Activated naive CD8-positive, alpha-beta T cell treated with anti-CD3 and anti-CD28 coated beads for 36 hours (primary cell): Measurements from ENCODE around the gene IFNA21. TPM values are rescaled to one million over a fixed set of nuclear protein-coding genes. Genes with fewer than 3 reads are reported as not detected.
"Not testable (repeated sequence)": the region's sequence is repeated elsewhere in the genome, so short reads cannot be mapped to it uniquely, and the experiment has no call there.

Experiments used
- DNase-seq: peaks from one replicate; pipeline ENCODE4 v3.0.0; 2021
- H3K27ac Mint-ChIP-seq: one replicate; pipeline ENCODE4 v1.8.0; 2022; ENCODE audit warnings: mild to moderate bottlenecking, moderate library complexity, mixed read lengths
- H3K27me3 Mint-ChIP-seq: one replicate; pipeline ENCODE4 v1.8.0; 2022; ENCODE audit warnings: mild to moderate bottlenecking, mixed read lengths
- H3K36me3 Mint-ChIP-seq: one replicate; pipeline ENCODE4 v1.8.0; 2021; ENCODE audit warnings: mild to moderate bottlenecking, mixed read lengths
- H3K4me1 Mint-ChIP-seq: one replicate; pipeline ENCODE4 v1.8.0; 2021; ENCODE audit warnings: mixed read lengths
- H3K4me3 Mint-ChIP-seq: one replicate; pipeline ENCODE4 v1.8.0; 2022; ENCODE audit warnings: mild to moderate bottlenecking, moderate library complexity, mixed read lengths
- H3K9me3 Mint-ChIP-seq: one replicate; pipeline ENCODE4 v1.8.0; 2022; ENCODE audit warnings: mixed read lengths
- total RNA-seq, 2 experiments: library from RNA; stranded (reverse); gene quantifications; one replicate each; pipeline ENCODE4 v1.2.3, GENCODE V29; 2021

IFNA21 gene
- total RNA-seq, 2 experiments from 2014 or later = not detected

- Mint-ChIP-seq H3K4me3 (no peak overlapping the region), H3K9me3 (peaks cover 2% of the 10 kb centered on the region), H3K27me3 (no peaks in the 10 kb centered on the region), H3K4me1 (peaks cover 20% of the 10 kb centered on the region), H3K36me3 (no peaks in the 10 kb centered on the region), H3K27ac (no peak overlapping the region)
- DNase-seq = no peak
Measured at GRCh38 chr9:21165516-21165915, 944 bp downstream of the IFNA21 start.

DNA sequence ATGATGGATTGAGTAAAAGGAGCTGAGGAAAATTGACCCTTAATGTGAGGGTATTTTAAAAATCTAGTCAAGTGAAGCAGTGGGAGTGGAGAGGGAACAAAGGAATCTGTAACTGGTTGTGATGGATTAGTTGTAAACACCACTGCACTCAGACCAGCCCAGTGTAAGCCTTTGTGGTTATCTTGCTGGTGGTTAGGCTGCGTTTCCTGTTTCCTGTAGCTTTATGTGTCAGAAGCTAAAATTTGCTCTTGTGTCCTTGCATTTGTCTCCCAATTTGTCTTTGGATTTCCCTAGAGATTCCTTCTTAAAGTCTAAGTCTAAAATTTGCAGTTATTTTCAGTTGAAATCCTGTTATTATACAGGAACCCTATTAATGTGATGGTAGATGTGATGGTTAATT lies 6.3 kb downstream of the IFNA21 start:
- H3K4me3 Mint-ChIP-seq = peak overlapping the region; percentile 18
- no peaks in the 10 kb centered on the region for H3K27me3 Mint-ChIP-seq
- H3K9me3 Mint-ChIP-seq = peaks cover 5% of the 10 kb centered on the region
- H3K4me1 Mint-ChIP-seq = peaks cover 24% of the 10 kb centered on the region
- no peaks in the 10 kb centered on the region for H3K36me3 Mint-ChIP-seq
- DNase-seq = peak; percentile 21
- no peak overlapping the region for H3K27ac Mint-ChIP-seq

GRCh38 chr9:21155501-21155900 lies 11.0 kb downstream of the IFNA21 start:
- no peak overlapping the region for H3K4me3 Mint-ChIP-seq
- H3K9me3 Mint-ChIP-seq = peaks cover 3% of the 10 kb centered on the region
- DNase-seq = no peak
- no peak overlapping the region for H3K27ac Mint-ChIP-seq
- H3K27me3 Mint-ChIP-seq = no peaks in the 10 kb centered on the region
- no peaks in the 10 kb centered on the region for H3K36me3 Mint-ChIP-seq
- peaks cover 13% of the 10 kb centered on the region for H3K4me1 Mint-ChIP-seq

- Mint-ChIP-seq H3K27ac (no peak overlapping the region), H3K4me1 (peaks cover 7% of the 10 kb centered on the region), H3K36me3 (no peaks in the 10 kb centered on the region), H3K4me3 (no peak overlapping the region), H3K9me3 (peaks cover 4% of the 10 kb centered on the region), H3K27me3 (no peaks in the 10 kb centered on the region)
- no peak for DNase-seq
Measured at GRCh38 chr9:21154018-21154608, 12.3 kb downstream of the IFNA21 start.

- H3K9me3 Mint-ChIP-seq = peaks cover 8% of the 10 kb centered on the region
- H3K4me1 Mint-ChIP-seq = peaks cover 7% of the 10 kb centered on the region
- H3K36me3 Mint-ChIP-seq = peaks cover under 1% of the 10 kb centered on the region
- no peak for DNase-seq
- H3K27ac Mint-ChIP-seq = no peak overlapping the region
- H3K4me3 Mint-ChIP-seq = no peak overlapping the region
- H3K27me3 Mint-ChIP-seq = no peaks in the 10 kb centered on the region
Measured at GRCh38 chr9:21153336-21154017, 13.0 kb downstream of the IFNA21 start.

- no peaks in the 10 kb centered on the region for H3K27me3 Mint-ChIP-seq
- peak overlapping the region; percentile 44 for H3K27ac Mint-ChIP-seq
- peaks cover 7% of the 10 kb centered on the region for H3K36me3 Mint-ChIP-seq
- no peak for DNase-seq
- H3K4me3 Mint-ChIP-seq = no peak overlapping the region
- H3K9me3 Mint-ChIP-seq = peaks cover 25% of the 10 kb centered on the region
- H3K4me1 Mint-ChIP-seq = peaks cover 20% of the 10 kb centered on the region
Measured at GRCh38 chr9:21144603-21145002, 21.9 kb downstream of the IFNA21 start.

DNA sequence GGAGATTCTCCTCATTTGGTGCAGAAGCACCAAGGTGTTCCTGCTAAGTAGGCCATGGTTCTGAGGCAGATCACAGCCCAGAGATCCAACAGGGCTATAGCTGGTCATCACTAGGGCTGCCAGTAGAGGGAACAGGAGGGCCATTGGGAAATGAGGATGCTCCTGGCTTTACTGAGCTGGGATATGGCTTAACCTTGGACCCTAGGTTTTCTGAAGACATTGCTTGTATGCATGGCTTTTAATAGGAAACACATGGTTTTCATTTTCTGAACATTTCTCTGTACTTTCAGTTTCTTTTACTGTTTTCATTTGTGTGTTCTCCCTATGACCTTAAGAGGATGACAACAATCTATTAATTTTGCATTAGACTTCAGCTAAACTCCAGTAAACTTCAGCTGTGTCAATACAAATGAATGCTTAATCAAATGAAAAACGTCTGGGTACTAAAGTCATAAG lies 25.0 kb downstream of the IFNA21 start, which contains the start of gene IFNW1:
Gene IFNW1, minus strand, starts transcription at position 406 of the 456 bp plus-strand sequence. Its CDS starts 262 bp downstream, at position 144.
- Mint-ChIP-seq H3K27me3 (no peaks in the 10 kb centered on the region), H3K4me1 (peaks cover 20% of the 10 kb centered on the region), H3K36me3 (no peaks in the 10 kb centered on the region), H3K9me3 (peaks cover 4% of the 10 kb centered on the region), H3K4me3 (no peak within 1 kb of the TSS), H3K27ac (no peak within 1 kb of the TSS)
- DNase-seq = no peak

DNA sequence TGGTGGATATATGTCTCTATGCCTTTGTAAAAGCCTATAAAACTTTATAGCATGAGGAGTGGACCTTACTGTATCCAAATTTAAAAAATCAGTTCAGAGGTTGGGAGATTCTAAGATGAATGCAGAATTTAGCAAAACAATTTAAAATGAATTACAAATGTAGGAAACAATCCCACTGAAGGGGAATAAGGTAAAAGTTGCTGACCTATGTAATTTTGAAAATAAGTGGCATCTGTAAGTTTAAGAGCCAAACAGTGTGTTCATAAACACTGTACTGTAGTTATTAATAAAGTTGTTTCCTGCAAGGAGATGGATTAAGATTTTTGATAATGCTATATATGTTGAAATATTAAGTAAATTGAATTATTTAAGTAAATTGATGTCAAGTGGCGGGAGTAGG lies 29.4 kb downstream of the IFNA21 start:
- no peak for DNase-seq
- H3K4me1 Mint-ChIP-seq = peaks cover 6% of the 10 kb centered on the region
- H3K4me3 Mint-ChIP-seq = no peak overlapping the region
- no peaks in the 10 kb centered on the region for H3K9me3 Mint-ChIP-seq
- no peak overlapping the region for H3K27ac Mint-ChIP-seq
- no peaks in the 10 kb centered on the region for H3K27me3 Mint-ChIP-seq
- H3K36me3 Mint-ChIP-seq = no peaks in the 10 kb centered on the region

- H3K4me3 Mint-ChIP-seq = no peak overlapping the region
- H3K9me3 Mint-ChIP-seq = no peaks in the 10 kb centered on the region
- DNase-seq = no peak
- no peaks in the 10 kb centered on the region for H3K4me1 Mint-ChIP-seq
- H3K27me3 Mint-ChIP-seq = no peaks in the 10 kb centered on the region
- H3K27ac Mint-ChIP-seq = no peak overlapping the region
- no peaks in the 10 kb centered on the region for H3K36me3 Mint-ChIP-seq
Measured at GRCh38 chr9:21135736-21136135, 30.7 kb downstream of the IFNA21 start.

DNA sequence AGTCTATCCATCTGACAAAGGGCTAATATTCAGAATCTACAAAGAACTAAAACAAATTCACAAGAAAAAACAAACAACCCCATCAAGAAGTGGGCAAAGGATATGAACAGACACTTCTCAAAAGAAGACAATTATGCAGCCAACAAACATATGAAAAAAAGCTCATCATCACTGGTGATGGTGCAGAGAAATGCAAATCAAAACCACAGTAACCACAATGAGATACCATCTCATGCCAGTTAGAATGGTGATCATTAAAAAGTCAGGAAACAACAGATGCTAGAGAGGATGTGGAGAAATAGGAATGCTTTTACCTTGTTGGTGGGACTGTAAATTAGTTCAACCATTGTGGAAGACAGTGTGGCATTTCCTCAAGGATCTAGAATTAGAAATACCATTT lies 38.3 kb downstream of the IFNA21 start:
- not testable (repeated sequence) for H3K4me1 Mint-ChIP-seq, H3K4me3 Mint-ChIP-seq, H3K36me3 Mint-ChIP-seq, H3K27ac Mint-ChIP-seq, H3K9me3 Mint-ChIP-seq, DNase-seq
- H3K27me3 Mint-ChIP-seq = peaks cover 20% of the 10 kb centered on the region

- Mint-ChIP-seq H3K36me3 (no peaks in the 10 kb centered on the region), H3K27ac (no peak overlapping the region), H3K4me3 (no peak overlapping the region), H3K4me1 (peaks cover 10% of the 10 kb centered on the region), H3K27me3 (peaks cover 51% of the 10 kb centered on the region), H3K9me3 (no peaks in the 10 kb centered on the region)
- DNase-seq = no peak
Measured at GRCh38 chr9:21121595-21122251, 44.7 kb downstream of the IFNA21 start.

GRCh38 chr9:21121079-21121478 lies 45.4 kb downstream of the IFNA21 start:
- peak; percentile 38 for DNase-seq
- no peaks in the 10 kb centered on the region for H3K9me3 Mint-ChIP-seq
- no peaks in the 10 kb centered on the region for H3K36me3 Mint-ChIP-seq
- peaks cover 10% of the 10 kb centered on the region for H3K4me1 Mint-ChIP-seq
- H3K4me3 Mint-ChIP-seq = no peak overlapping the region
- H3K27ac Mint-ChIP-seq = no peak overlapping the region
- H3K27me3 Mint-ChIP-seq = peaks cover 51% of the 10 kb centered on the region

- Mint-ChIP-seq H3K4me1 (peaks cover 10% of the 10 kb centered on the region), H3K4me3 (no peak overlapping the region), H3K27me3 (peaks cover 46% of the 10 kb centered on the region), H3K9me3 (no peaks in the 10 kb centered on the region), H3K27ac (no peak overlapping the region), H3K36me3 (no peaks in the 10 kb centered on the region)
- no peak for DNase-seq
Measured at GRCh38 chr9:21119093-21119770, 47.2 kb downstream of the IFNA21 start.
